RWPE1 (cell line): ENCODE data around the gene FAT2.

Experiments used
- CTCF ChIA-PET: fragments of 350-600 bp; sonication (Branson Sonifier 250); formaldehyde crosslinking; extraction: SDS; loops from one replicate; lab custom pipeline; 2021; lab: Yijun Ruan, JAX
- POLR2A ChIA-PET: fragments of 400-600 bp; formaldehyde crosslinking; extraction: SDS; loops from one replicate; lab custom pipeline; 2020; ENCODE audit warnings: antibody characterized with exemption; ENCODE audit not compliant: low non-redundant PET; lab: Yijun Ruan, JAX
- DNase-seq: peaks from one replicate; pipeline ENCODE4 v3.0.0; 2012; ENCODE audit warnings: low spot score
- H3K27ac ChIP-seq: fragments of 450-650 bp; 2 replicates; pipeline ENCODE4 v1.5.1; 2017
- CTCF ChIP-seq: fragments of 450-650 bp; conservative IDR thresholded peaks from 2 replicates; pipeline ENCODE4 v1.5.1; 2017; ENCODE audit warnings: low read depth, mild to moderate bottlenecking

FAT2 gene

GRCh38 chr5:151611127-151611775, 20.1 kb upstream of the FAT2 start:
- peak overlapping the region; percentile 98 for H3K27ac ChIP-seq
- CTCF ChIA-PET, result interaction anchor here (0.6 to 1.1 kb wide), 2 partner anchors 140 to 176 kb away, joined by 3 to 5 read pairs; no protein-coding TSS in a partner anchor
- POLR2A ChIA-PET, result no interaction called here
- TF ChIP-seq CTCF, result no peak
- no peak for DNase-seq

GRCh38 chr5:151608522-151608921, 17.4 kb upstream of the FAT2 start:
- ChIA-PET CTCF (interaction anchor here (2.2 kb wide), 1 partner anchor 43 kb away, joined by 6 read pairs; no protein-coding TSS in a partner anchor), POLR2A (no interaction called here)
- H3K27ac ChIP-seq, result no peak overlapping the region
- no peak for DNase-seq
- no peak for TF ChIP-seq CTCF

GRCh38 chr5:151607304-151607703, 16.2 kb upstream of the FAT2 start:
- no peak overlapping the region for H3K27ac ChIP-seq
- ChIA-PET POLR2A (no interaction called here), CTCF (no interaction called here)
- DNase-seq, result no peak
- TF ChIP-seq CTCF, result no peak

DNA sequence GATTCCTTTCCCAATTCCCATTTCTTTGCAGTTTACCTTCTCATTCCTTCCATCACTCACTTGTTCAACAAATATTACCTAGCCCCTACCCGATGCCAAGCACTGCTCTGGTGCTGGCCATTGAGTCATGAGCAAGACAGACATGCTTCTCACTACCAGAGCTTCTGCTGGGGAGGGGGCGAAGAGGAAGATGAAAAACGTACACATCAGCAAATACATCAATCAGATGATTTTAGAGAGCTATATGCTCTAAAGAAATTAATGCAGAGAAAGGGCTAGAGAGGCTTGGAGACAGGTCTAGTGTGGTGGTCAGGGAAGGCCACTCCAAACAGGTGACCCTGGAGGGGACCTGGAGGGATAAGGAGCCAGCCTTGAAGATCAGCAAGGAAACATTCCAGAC, 14.4 kb upstream of the FAT2 start:
- CTCF ChIA-PET, result no interaction called here
- POLR2A ChIA-PET, result interaction anchor here (1.4 kb wide), 1 partner anchor 46 kb away, joined by 6 read pairs; no protein-coding TSS in a partner anchor
- no peak for TF ChIP-seq CTCF

DNA sequence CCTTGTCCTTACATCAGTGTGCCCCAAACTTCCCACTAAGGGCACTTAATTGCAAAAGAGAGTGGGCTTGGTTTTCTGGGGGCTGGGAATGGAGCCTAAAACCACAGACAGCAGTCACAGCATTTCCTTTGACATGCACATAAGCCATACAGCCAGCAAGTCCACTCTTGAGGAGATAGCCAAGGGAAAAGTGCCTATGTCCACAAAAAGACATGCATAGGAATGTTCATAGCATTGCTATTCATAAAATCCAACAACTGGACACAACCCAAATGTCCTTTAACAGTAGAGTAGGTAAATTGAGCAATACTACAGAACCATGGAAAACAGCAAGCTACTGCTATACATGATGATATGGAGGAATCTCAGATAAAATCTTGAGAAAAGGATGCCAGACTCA, 11.7 kb upstream of the FAT2 start:
- CTCF ChIA-PET, result interaction anchor here (0.7 kb wide), 1 partner anchor 155 kb away, joined by 3 read pairs; the partner anchor contains the start of gene SLC36A1
- TF ChIP-seq CTCF, result no peak
- no peak overlapping the region; the same call in 1 of the 2 replicates for H3K27ac ChIP-seq
- POLR2A ChIA-PET, result no interaction called here
- no peak for DNase-seq

More for the DNA sequence above, 14.4 kb upstream of the FAT2 start:
- H3K27ac ChIP-seq, result no peak overlapping the region
- DNase-seq, result no peak

DNA sequence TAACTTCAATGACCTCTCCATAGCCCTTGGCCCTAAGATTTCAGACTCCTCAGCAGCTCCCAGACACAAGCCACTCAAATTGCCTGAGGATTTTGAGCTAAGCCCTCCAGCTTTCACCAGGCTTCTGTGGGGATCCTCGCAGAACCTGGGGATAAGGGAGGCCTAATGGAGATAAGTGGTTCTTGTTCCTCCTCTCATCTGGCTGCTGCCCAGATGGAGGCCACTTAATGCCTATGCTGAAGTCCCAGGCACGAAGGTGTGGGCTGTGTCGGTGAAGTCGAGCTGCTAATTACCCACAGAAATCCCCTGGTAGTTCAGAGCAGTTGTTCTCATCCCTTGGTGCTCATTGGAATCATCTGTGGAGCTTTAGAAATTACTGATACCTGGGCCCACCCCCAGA, 10.3 kb upstream of the FAT2 start:
- POLR2A ChIA-PET, result interaction anchor here (0.6 kb wide), 1 partner anchor 19 kb away, joined by 3 read pairs; no protein-coding TSS in a partner anchor
- CTCF ChIA-PET, result interaction anchor here (1.3 kb wide), 1 partner anchor 18 kb away, joined by 7 read pairs; no protein-coding TSS in a partner anchor
- H3K27ac ChIP-seq, result peak overlapping the region; percentile 74; the same call in 1 of the 2 replicates
- DNase-seq, result no peak
- TF ChIP-seq CTCF, result no peak
